Measurements from ENCODE around the gene SRRM3. TPM values are rescaled to one million over a fixed set of nuclear protein-coding genes. Genes with fewer than 3 reads are reported as not detected.
A peak's percentile ranks its signal among the peaks of the same experiment; 100 is the strongest.

SRRM3 gene
- total RNA-seq, 1 donor from 2014 or later = 6.1 TPM

DNA sequence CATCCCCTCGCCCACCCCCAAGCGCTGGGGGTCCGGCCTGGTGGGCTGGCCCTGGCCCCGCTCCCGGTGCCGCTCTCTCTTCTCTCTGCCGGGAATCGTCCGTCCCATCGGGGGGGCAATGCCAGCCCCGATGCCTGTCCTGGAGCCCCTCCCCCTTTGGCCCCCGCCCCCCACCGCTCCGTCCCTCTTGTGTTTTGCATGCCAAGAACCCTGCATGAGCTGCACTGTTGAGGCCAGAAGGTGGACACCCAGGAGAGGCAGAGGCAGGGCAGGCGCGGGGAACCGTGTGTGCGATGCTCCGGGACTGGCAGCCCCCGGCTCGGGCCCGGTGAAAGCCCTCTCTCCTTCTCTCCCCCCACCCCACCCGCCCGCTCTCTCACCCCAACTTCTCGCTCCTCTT lies 78.7 kb downstream of the SRRM3 start:
- Histone ChIP-seq H3K36me3 (no peaks in the 10 kb centered on the region), H3K4me3 (no peak overlapping the region), H3K27ac (replicated peaks) (no peak overlapping the region), H3K27me3 (ENCODE audit: low read depth) (peaks cover 66% of the 10 kb centered on the region), H3K4me1 (peaks cover 12% of the 10 kb centered on the region), H3K9me3 (replicated peaks) (no peaks in the 10 kb centered on the region)
- intact Hi-C loops (cut with micrococcal nuclease) = no loop called here
- TF ChIP-seq, protein P1, sequence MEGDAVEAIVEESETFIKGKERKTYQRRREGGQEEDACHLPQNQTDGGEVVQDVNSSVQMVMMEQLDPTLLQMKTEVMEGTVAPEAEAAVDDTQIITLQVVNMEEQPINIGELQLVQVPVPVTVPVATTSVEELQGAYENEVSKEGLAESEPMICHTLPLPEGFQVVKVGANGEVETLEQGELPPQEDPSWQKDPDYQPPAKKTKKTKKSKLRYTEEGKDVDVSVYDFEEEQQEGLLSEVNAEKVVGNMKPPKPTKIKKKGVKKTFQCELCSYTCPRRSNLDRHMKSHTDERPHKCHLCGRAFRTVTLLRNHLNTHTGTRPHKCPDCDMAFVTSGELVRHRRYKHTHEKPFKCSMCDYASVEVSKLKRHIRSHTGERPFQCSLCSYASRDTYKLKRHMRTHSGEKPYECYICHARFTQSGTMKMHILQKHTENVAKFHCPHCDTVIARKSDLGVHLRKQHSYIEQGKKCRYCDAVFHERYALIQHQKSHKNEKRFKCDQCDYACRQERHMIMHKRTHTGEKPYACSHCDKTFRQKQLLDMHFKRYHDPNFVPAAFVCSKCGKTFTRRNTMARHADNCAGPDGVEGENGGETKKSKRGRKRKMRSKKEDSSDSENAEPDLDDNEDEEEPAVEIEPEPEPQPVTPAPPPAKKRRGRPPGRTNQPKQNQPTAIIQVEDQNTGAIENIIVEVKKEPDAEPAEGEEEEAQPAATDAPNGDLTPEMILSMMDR (IDR thresholded peaks at IDR 0.05; ENCODE audit: borderline replicate concordance) = no peak
- DNase-seq = no peak

GRCh38 chr7:76281006-76281705 lies 79.5 kb downstream of the SRRM3 start:
- DNase-seq = no peak
- Histone ChIP-seq H3K4me1 (peaks cover 12% of the 10 kb centered on the region), H3K27ac (replicated peaks) (no peak overlapping the region), H3K27me3 (ENCODE audit: low read depth) (peaks cover 61% of the 10 kb centered on the region), H3K9me3 (replicated peaks) (no peaks in the 10 kb centered on the region), H3K36me3 (no peaks in the 10 kb centered on the region), H3K4me3 (peak overlapping the region; percentile 70)
- intact Hi-C loops (cut with micrococcal nuclease) = no loop called here
- TF ChIP-seq, protein P1 (IDR thresholded peaks at IDR 0.05; ENCODE audit: borderline replicate concordance) = no peak

DNA sequence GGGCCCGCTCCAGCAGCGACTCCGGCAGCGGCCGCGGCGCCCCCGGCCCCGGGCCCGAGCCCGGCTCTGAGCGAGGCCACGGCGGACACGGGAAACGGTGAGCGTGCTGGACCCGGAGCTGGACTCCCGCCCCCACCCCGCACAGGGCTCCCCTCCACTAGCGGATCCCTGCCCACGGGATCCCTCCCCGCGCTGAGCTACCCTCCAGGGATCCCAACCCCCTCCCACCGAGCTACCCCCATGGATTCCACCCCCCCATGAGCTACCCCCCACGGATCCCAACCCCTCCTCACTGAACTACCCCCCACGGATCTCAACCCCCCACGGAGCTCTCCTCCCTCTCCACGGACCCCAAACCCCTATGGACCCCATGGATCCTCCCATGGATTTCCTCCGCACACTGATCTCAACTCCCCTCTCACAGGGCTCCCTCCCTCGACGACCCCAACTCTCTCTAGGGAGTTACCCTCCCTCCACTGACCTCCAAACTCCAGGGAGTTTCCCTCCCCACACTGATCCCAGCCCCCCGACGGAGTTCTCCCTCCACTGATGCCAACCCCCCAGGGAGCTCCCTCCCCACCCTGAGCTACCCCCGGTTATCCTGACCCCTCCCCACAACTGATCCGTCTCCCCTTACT lies 80.1 kb downstream of the SRRM3 start:
- Histone ChIP-seq H3K27me3 (ENCODE audit: low read depth) (peaks cover 54% of the 10 kb centered on the region), H3K36me3 (no peaks in the 10 kb centered on the region), H3K27ac (replicated peaks) (no peak overlapping the region), H3K9me3 (replicated peaks) (no peaks in the 10 kb centered on the region), H3K4me3 (peak overlapping the region; percentile 70), H3K4me1 (peaks cover 12% of the 10 kb centered on the region)
- no peak for DNase-seq
- TF ChIP-seq, protein P1 (IDR thresholded peaks at IDR 0.05; ENCODE audit: borderline replicate concordance) = no peak
- intact Hi-C loops (cut with micrococcal nuclease) = no loop called here

GRCh38 chr7:76282344-76283253 lies 80.9 kb downstream of the SRRM3 start:
- Histone ChIP-seq H3K27ac (replicated peaks) (peak overlapping the region; percentile 19), H3K9me3 (replicated peaks) (no peaks in the 10 kb centered on the region), H3K36me3 (no peaks in the 10 kb centered on the region), H3K27me3 (ENCODE audit: low read depth) (peaks cover 48% of the 10 kb centered on the region), H3K4me3 (peak overlapping the region; percentile 70), H3K4me1 (peaks cover 17% of the 10 kb centered on the region)
- intact Hi-C loops (cut with micrococcal nuclease) = no loop called here
- DNase-seq = no peak
- TF ChIP-seq, protein P1 (IDR thresholded peaks at IDR 0.05; ENCODE audit: borderline replicate concordance) = no peak

All from left ventricle myocardium inferior (tissue), 1 donor.